Measurements from ENCODE around the gene SLC6A13.

DNA sequence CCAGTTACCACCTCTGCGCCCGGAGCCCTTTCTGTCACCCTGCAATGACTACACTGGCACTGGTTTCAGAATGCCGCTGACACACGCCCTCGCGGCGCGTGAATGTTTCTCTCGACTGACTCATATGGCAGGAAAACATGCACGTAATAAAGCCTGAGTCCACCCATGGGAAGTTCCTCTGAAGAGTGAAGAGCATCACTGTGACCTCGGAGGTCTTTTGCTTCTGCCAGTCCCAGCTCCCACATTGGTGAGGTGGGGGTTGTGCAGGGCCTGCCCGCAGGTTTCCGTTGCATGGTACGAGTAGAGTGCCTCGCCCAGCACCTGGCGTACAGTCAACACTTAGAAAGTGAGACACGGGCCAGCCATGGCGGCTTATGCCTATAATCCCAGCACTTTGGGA is 37.6 kb downstream of the SLC6A13 start:
- TF ChIP-seq YEATS2 (CRISPR knock-in tag; IDR thresholded peaks at IDR 0.05; ENCODE audit: borderline replicate concordance) (no peak), CEBPB (IDR thresholded peaks at IDR 0.05; ENCODE audit: borderline replicate concordance, low read depth, low read length) (no peak), CENPT (CRISPR knock-in tag; IDR thresholded peaks at IDR 0.05; ENCODE audit: low read depth) (no peak), SIN3B (IDR thresholded peaks at IDR 0.05; ENCODE audit: low read length) (no peak), ZNF496 (CRISPR knock-in tag; IDR thresholded peaks at IDR 0.05; ENCODE audit: insufficient replicate concordance) (no peak), ZNF383 (CRISPR knock-in tag; IDR thresholded peaks at IDR 0.05; ENCODE audit: borderline replicate concordance) (no peak)
